Upper lobe of left lung (tissue), 4 donors: ENCODE data around the gene PRR11.
"Not testable (repeated sequence)": the region's sequence is repeated elsewhere in the genome, so short reads cannot be mapped to it uniquely, and the experiment has no call there.

Experiments used
- CTCF ChIP-seq, 6 experiments: fragments of 450-650 bp in 4 of 6; fragments of 200-600 bp in 2 of 6; sonication (generic) in 2 of 6; IDR thresholded peaks; one replicate each; pipeline ENCODE4 v1.5.1; 2016 to 2019; ENCODE audit warnings: antibody characterized with exemption in 6 of 6
- POLR2A ChIP-seq, 4 donors: fragments of 450-650 bp; IDR thresholded peaks; one replicate each; pipeline ENCODE4 v1.5.1; 2016 to 2017; ENCODE audit warnings: antibody characterized with exemption in 4 of 4, mild to moderate bottlenecking in 2 of 4

- TF ChIP-seq POLR2A, CTCF (IDR thresholded peaks at IDR 0.05): not testable (repeated sequence)
Observed at GRCh38 chr17:59228588-59228987, 73.0 kb downstream of the PRR11 start.
